Activated CD4-positive, alpha-beta T cell treated with anti-CD3 and anti-CD28 coated beads, Interleukin-10, Interleukin-2, amounts not matched to agents 100 ng/mL and 50 ng/mL, durations not matched to agents 16 hours and 8 hours (primary cell): ENCODE measurements around the gene TAS1R2.

Experiments
- DNase-seq: peaks from one replicate; pipeline ENCODE4 v3.0.0-alpha.2; 2020

TAS1R2 gene

DNA sequence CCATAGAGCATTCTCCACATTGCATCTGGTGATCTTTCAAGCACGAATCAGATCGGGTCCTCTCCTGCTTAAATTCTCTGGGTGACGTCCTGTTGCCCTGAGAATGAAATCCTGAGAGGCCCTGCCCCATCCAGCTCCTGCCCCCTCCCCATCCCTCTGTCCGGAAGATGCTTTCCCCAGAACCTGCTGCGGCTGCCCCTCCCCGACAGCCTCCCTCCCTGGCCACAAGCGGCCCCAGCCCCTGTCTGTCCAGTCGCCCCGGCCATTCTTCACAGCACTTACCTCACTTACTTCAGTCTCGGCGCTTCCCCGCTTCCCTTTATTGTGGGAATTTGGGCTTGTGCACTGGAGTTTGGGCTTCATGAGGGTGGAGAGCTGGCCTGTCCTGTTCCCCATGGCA, 40.3 kb downstream of the TAS1R2 start:
- no peak for DNase-seq

DNA sequence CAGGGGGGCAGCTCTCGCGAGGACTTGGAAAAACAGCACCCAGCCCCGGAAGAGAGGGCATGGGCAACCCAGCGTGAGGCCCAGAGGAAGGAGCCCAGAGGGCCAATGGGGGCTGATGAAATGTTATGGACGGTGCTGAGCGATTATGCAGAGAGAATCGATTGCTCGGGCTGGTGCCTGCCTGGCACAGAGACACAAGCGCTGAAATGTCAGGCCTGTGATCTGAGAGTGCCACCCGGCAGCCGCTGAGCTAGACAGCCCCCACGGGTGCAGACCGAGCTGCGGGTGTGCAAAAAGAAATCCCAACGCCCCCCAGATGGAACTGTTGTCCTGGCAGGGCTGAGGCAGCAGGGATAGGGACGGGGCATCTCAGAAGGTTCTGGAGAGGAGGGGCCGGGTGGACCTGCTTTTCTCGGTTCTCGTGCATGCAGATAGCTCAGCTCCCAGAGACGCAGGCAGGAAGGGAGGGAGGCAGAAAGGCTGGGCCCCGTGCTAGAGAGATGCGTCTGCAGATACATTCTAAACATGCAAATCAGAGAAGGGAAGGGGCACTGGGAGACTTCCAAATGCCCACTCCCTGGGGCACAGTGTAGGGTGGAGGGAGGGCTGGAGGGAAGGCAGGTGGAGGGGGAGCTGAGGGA, 41.5 kb downstream of the TAS1R2 start:
- no peak for DNase-seq

DNA sequence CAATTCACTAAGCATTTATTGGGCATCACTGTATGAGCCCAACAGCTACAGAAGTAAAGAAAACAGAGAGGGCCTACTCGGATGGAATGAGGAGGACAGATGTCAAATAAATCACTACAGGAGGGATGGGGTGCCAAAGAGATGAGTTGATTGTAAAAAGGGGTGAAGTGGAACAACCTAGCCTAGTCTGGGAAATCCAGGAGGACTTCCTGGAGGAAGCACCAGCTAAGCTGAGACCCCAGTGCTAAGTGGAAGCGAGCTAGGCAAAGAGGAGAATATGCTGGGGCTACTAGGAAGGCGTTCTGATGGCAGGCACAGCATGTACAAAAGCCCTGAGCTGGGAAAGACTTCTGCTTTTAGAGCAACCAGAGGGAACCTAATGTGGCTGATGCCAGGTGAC, 42.1 kb downstream of the TAS1R2 start:
- DNase-seq, result no peak

DNA sequence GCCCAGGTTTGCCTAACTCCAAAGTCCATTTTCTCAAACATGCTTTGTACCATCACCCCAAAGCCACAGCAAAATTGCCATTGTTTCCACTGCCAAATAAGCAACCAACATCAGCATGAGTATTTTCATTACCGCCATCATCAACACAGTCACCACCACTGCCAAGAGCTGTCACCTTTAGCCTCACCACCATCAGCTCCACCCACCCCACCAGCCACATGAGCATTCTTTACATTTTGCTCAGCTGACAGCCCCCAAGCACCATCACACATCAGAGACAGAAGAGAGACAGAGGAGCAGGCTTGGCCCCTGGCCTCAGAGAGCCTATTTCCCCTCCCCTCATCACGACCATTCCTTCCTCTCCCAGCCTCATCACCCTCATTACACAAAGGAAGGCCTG, 42.7 kb downstream of the TAS1R2 start:
- no peak for DNase-seq

DNA sequence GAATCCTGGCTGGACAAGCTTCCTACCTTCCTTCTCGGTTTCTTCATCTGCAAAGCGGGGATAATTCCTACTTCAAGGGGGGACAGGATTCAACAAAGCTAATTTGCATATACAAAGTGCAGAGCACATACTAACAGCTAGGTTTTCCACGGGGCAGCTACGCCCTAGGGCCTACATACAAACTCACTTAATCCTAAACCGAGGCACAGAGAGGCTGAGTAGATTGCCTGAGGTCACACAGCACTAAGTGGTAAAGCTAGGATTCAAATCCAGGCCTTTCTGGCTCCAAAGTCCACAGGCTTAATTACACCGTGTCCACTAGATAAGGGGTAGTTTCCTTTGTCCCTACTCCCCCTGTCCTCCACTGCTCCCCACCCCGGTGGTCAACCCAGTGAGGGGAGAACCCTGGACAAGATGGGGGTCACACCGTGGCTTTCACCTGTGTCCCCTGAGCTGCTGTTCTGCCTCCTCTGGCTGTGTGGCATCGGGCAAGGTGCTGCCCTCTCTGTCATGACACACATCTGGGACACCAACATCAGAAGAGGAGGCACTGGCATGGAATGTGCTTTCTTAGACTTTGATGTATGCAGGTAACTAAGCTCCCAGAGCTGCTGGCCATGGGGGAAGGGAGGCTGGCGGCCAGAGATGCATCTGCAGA, 44.5 kb downstream of the TAS1R2 start:
- no peak for DNase-seq

DNA sequence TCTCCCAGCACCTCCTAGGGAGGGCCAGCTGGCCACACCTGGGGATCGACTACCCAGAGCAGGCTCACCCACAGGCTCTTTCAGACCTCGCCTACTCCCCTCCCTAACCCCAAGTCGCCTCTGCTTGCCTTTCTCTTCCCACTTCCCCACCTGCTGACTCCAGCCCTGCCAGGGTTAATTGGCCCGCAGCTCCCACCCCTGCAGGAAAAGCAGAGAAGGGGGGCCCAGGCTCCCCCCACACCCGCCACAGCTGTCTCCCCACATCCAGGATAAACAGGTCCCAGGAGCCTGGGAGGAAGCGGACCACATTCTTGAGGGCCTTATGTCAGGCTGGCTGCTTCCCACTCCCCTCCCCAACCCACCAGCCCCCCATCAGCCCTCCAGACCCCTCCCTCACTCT, 45.0 kb downstream of the TAS1R2 start:
- no peak for DNase-seq

DNA sequence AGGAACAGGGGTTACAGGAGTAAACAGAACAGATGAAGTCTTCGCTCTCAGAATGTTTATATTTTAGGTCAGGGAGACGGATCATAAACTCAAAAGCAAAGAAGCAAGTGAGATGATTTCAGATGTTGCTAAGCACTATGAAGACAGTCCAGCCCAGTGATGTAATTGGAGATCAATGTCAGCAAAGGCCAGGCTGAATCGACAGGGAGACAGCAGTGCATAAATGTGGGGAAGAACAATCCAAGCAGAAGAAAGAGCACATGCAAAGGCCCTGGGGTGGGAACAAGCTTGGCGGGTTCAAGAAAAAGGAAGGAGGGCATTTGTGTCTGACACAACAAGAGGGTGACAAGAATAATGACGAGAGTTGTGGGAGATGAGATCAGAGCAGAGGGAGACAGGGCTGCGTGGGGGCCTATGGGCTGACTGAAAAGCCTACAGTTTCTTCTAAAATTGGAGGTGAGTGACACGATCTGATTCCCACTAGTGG, 47.0 kb downstream of the TAS1R2 start:
- DNase-seq, result no peak

DNA sequence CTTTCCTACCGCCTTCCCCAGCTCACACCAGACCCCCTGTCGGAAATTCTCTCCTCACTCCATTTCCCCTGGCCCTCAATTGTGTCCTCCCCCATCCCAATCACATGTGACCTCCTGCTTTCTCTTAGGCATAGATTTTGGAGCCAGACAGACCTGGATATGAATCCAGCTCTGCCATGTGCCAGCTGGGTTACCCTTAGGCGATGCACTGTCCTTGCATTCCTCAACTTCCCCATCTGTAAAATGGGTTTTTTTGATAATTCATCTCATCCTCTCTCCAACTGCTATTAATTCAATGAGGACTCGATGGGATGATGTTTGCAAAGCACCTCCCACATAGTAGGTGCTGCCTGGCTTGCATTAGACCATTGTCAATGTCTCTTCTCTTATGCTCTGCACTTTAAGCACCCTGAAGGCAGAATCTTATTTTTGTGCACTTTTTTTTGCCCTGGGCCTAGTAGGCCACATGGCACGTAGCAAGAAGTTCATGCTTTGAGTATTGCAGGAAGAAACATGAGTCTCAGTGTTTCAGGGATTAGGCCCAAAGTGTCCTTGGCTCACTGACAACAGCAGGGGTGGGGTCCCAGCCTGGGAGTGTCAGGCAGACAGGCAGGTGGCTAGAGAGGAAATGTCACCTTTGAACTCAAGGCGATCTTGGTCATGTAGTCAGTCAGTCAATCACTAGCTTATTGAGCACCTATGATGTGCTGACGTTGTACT, 47.6 kb downstream of the TAS1R2 start:
- no peak for DNase-seq

DNA sequence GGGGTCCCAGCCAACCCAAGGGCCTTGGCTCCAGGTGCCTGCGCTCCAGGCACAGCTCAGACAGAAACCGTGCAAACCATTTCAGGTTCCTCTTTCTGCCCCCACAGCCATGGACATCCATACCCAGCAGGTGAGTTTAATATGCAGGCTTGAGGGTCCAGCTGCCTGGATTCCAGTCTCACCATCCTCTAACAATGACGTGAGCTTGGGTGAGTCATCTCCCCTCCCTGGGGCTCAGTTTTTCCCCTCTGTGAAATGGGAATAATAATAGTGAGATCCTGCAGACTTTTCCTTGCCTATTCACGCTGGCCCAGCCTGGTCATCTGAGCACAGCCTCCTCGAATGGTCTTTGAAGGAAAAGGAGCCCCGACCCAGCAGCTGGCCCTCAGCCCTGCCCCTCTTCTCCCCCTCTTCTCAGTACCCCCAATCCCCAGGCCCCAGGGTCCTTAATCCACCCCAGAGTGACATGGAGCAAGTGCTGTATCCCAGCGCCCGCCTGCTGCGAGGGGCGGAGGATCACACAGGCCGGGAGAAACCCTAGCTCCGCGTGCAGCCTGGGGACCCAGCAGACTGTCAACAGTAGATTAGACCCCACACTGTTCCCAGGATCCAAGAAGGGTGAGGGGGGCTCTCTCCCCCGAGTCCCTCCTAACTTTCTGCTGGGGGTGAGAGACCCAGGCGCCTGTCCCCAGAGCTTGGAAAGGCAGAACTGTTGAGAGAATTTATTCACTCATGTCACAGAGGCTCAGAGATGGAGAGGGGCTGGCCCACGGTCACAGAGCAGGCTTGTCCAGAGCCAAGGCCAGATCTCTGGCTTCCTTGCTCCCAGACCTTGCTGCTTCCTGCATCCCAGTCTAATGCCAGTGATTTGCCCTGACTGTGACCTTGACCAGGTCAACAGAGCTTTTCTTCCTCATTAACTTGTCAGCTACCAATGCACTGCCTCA, 49.2 kb downstream of the TAS1R2 start:
- no peak for DNase-seq

DNA sequence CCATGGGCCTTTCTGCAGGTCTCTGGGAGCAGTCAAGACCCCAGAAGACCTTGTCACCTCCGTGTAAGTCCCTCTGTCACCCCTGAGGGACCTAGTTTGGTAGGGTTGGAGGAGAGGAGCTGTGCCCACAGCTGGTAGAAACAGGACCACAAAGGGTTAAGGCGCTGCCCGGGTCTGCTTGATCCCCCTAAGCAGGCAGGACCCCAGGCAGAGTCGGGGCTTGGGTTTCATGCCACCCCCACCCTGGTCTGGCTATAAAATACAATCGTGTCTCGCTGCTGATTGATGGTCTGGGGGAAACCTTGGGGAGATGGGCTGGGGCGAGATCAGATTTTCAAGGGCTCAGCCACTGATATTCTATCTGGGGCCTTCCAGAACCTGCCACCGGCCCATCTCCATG, 50.9 kb downstream of the TAS1R2 start:
- no peak for DNase-seq

DNA sequence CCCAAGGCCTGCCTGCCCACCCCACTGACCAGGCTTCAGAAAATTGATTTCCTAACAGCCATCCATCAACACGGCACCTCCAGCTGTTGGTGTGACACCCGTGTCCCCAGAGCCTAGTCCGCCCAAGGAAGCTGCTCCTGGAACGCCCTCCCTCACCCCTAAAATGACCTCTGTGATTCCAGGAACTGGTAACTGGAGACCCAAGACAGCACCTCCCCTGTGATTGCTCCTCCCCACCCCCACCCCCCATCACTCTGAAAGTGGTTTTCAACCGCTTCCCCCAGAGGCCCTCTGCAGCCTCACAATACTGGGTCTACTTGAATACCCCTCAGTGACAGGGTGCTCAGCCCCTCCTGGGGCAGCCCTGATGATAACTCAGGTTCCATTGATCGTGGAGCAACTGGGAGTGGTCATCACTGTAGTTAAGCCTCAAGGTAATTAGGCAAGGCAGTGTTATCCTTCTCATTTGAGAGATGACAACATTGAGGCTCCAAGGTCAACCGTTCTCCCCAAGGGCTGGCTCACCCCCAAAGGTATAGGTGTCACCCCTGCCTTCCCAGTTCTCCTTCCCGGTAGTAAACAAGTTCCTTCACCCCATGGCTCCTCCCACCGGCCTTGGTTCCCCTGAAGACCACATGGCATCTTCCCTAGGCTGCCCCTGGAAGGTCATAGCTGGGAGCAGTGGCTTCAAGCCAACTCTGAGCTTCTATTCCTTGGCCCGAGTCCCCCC, 52.0 kb downstream of the TAS1R2 start:
- DNase-seq, result no peak

DNA sequence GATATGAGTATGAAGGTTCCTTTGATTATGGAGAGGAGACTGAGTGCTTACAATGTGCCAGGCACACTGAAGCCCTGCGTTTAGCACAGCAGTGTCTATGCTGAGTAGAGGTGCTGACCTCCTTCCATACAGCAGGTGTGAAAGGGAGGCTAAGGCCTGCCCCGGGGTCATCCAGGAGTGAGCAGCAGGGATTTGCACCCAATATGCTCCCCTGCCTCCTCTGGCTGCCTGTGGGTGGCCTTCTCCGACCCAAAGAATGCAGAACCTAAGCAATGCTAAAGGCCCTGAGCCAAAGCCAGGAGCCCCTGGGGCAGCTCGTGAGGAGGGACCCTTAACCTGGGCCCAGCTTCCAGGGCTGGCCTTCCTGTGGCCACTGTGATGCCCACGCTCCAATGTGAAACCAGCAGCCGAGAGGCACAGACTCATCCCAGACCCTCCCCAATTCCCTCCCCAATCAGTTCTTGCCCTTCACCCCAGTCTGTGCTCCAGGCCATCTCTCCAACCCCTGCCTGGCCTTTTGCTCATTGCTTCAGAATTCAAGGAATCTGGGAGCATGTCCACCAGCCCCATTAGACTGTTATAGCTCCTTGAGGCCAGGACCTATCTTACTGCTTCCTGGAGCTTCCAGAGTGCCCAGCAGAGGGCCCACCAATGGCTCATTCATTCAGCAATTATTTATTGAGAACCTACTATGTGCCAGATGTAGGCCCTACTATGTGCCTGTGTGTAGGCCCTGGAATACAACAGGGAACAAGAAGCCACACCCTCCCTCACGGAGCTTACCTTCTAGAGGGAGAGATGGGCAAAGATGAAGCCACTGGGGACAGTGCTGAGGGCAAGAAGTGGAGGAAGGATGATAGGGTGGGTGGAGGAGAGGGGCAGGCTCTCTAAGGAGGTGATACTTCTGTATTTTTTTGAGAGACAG, 53.3 kb downstream of the TAS1R2 start:
- DNase-seq, result no peak

DNA sequence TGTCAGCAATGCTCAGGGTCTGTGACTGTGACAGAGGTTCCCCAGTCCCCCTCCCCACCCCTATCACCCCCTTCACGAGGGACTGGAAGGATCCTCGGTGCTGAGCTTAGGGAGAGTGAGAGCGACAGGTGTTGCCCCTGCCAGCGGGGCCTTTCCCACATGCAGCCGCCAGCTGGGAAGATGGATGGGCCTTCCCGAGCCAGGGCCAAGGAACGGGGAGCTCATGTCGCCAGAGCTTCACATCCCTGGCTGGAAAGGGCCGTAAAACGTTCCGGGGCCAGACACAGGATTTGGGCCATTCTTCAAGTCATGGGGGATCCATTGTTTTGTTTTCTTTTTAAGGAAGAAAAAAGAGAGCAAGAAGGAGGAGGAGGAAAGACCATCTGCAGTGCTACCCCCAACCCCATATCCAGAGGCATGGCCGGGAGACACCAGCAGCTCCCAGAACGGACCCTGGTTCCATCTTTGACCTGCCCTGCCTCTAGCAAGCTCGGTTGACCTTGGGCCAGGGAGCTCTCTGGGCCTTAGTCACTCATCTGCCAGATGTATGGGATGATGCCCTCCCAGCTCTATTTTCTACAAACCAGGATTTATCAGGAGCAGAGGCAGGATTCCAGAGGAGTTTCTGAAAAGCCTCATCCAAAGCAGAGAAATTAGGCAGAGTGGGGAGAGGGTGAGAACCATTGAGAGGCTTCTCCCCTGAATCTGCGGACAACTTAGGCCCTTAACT, 54.1 kb downstream of the TAS1R2 start:
- no peak for DNase-seq

DNA sequence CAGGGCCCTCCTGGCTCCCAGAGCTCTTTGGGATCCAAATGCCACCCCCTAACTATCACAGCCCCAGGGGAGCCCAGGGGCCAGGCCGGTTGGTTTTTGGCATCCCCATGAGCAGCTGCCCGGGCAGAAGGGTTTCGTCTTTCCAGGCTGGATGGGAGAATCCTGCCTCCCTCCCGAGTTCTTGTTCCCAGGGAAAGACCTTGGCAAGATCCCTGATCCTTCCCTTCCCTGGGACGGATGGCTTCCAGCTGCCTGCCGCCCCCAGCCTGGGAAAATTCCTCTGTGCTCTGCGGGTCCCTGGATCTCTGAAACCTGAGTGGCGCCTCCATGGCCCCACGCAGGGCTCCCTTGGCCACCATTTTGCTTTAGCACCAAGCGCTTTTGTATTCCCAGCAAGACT, 55.6 kb downstream of the TAS1R2 start:
- DNase-seq, result no peak

DNA sequence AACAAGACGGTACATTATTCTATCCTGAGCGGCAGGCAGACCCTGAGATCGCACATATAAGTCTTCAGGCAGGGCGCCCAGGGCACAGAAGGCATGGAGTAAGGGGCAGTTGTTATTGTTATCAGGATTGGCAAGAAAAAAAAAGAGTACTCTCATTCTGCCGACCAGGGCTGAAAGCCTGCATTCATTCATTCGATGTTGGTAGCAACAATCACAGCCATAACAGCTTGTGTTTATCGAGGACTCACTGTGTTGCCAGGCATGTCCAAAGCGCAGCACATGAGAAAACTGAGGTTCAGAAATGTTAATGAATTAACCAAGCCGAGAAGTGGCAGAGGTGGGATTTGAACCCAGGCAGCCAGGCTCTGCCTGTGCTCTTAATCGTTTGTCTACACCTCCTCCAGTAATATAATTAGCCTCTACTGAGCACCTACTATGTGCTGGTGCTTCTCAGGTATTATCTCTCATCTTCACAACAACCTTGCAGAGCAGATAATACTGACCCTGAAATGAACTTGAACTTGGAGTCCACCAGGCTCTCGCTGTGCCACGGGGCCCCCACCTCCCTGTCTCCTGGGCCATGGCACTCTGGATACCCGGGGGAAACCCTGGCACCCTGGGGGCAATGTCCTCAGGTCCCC, 56.2 kb downstream of the TAS1R2 start:
- no peak for DNase-seq

DNA sequence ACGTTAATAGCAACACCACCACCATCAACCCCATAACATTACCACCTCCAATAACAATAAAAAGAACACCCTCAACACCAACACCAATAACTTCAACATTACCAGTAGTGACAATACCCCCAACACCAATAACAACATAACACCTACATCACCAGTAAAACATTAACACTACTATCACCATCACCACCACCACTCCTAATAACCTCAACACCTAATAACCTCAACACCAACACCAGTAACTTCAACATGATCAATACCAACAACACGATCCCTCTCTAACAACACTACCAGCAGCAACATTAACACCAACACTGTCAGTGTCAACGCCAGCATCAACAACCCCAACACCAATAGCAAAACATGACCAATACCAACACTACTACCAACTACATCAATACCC, 57.2 kb downstream of the TAS1R2 start:
- DNase-seq, result no peak

DNA sequence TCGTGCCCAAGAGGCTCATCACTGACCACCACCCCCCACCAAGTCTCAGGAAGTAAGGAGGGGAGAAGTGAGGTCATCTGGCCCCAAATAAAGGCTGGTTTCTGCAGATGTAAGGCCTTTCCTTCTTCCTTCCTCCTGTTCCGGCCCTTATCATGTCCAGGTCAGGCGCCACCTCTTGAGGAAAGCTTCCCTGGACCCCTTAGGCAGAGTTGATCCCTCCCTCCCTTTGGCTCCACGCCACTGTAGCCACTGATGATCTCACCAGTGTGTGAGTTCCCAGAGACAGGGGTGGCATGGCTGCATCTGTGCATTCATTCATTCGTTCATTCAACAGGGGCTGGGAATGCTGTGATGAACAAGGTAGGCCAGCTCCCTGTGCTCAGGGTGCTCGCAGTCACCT, 59.2 kb downstream of the TAS1R2 start:
- no peak for DNase-seq

DNA sequence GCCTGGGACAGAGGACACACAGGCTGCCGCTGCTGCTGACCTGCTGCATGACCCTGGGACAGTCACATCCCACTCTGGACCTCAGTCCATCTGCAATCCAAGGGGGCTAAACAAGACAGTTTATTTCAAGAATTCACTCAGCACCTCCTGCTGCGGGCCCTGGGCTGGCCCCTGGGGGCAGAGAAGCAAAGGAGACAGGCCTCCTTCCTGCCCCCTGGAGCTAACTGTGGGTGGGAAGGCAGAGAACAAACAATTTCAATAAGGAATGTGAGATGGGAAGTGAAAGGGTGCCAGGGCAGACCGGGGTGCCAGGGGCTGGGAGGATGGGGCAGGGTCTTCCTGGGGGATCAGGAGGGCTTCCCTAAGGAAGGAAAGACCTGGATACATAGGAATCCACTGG, 60.0 kb downstream of the TAS1R2 start:
- no peak for DNase-seq

DNA sequence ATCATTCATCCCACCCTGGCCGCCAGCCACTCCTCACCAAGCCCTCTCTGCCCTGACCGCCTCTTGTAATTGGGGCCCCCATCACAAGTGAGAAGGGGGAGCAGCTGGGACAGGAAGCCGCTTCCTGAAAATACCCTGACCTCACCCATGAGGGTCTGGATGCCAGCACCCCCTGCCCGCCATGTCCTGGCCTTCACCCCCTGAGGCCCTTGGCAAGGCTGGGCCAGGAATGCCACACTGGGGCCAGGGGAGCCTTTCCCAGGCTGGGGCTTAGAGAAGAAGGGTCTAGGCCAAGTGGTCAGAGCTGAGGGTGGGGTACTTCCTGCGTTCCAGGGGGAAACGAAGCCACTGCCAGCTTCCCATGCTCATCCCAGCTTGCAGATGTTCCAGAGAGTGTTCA, 60.5 kb downstream of the TAS1R2 start:
- DNase-seq, result no peak

DNA sequence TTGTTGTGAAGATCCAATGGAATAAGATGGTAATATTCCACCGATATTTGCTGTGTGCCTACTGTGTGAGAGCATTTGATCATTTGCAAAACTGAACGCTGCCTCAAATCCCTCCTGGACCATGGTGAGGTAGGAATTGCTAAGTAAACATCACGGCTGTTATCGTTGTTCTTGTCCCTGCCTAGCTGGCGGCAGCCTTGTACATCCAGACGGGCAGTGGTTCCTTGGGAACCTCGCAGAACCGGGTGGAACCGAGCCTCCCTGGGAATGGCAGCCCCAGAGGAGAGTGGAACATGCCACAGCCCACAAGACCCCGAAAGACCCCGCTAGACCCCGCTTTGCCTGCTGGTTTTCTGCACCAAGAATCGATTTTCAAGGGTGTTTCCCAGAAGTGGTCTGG, 60.9 kb downstream of the TAS1R2 start:
- no peak for DNase-seq
